ENCODE measurements around the gene CD28. TPM values are rescaled to one million over a fixed set of nuclear protein-coding genes. Genes with fewer than 3 reads are reported as not detected.

CD28 gene
- total RNA-seq, 1 donor from 2014 or later, result 4.0 TPM

GRCh38 chr2:203685789-203686420 lies 20.5 kb upstream of the CD28 start:
- no peak for DNase-seq (ENCODE audit: low spot score in 2 of 2)
- Histone ChIP-seq H3K36me3 (no peaks in the 10 kb centered on the region), H3K27me3 (no peaks in the 10 kb centered on the region), H3K27ac (peak overlapping the region; percentile 88 to 96), H3K9me3 (no peaks in the 10 kb centered on the region), H3K4me1 (peaks cover 18 to 70% of the 10 kb centered on the region in 2 donors), H3K4me3 (no peak overlapping the region)
- intact Hi-C loops (cut with DNase I), result loop anchor here (2.0 to 5.0 kb wide), 3 partner anchors 56 to 447 kb away; partner anchors contain the start of gene CYP20A1
- no peak for TF ChIP-seq CTCF (IDR thresholded peaks at IDR 0.05)

- intact Hi-C loops (cut with DNase I), result loop anchor here (5.0 kb wide), 1 partner anchor 55 kb away; no protein-coding TSS in a partner anchor
- Histone ChIP-seq H3K4me3 (no peak overlapping the region), H3K4me1 (peaks cover 13 to 64% of the 10 kb centered on the region in 2 donors), H3K9me3 (no peaks in the 10 kb centered on the region), H3K27me3 (no peaks in the 10 kb centered on the region), H3K27ac (peak overlapping the region in 1 of 2 donors; percentile 0), H3K36me3 (no peaks in the 10 kb centered on the region)
- no peak for DNase-seq (ENCODE audit: low spot score in 2 of 2)
- TF ChIP-seq CTCF (IDR thresholded peaks at IDR 0.05), result no peak
Measured at GRCh38 chr2:203687165-203687564, 19.3 kb upstream of the CD28 start.

DNA sequence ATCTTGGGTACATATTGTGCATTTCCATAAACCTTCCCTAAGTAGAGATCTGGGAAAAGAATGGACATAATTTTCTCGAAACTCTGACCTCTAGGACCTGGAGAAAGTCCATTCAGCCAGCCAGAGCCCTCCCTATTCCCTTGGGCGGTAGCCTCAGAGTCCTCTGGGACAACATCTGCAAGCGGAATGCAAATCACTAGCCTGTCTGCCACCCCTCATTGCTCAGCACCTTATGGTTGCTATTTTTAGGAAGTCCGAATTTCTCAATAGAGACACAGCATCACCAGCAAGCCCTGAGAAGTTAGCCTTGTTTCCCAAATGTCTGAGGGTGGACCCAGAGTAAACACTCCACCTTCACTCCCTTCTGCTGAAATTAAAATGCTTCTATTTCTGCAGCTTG lies 17.6 kb upstream of the CD28 start:
- H3K9me3 ChIP-seq, result no peaks in the 10 kb centered on the region
- DNase-seq (ENCODE audit: low spot score in 2 of 2), result peak in 1 of 2 donors; percentile 82
- TF ChIP-seq CTCF (IDR thresholded peaks at IDR 0.05), result no peak
- no peak overlapping the region for H3K4me3 ChIP-seq
- H3K4me1 ChIP-seq, result peaks cover 3 to 53% of the 10 kb centered on the region in 2 donors
- H3K36me3 ChIP-seq, result no peaks in the 10 kb centered on the region
- intact Hi-C loops (cut with DNase I), result loop anchor here (5.0 kb wide), 1 partner anchor 54 kb away; no protein-coding TSS in a partner anchor
- no peaks in the 10 kb centered on the region for H3K27me3 ChIP-seq
- H3K27ac ChIP-seq, result peak overlapping the region; percentile 48 to 60

DNA sequence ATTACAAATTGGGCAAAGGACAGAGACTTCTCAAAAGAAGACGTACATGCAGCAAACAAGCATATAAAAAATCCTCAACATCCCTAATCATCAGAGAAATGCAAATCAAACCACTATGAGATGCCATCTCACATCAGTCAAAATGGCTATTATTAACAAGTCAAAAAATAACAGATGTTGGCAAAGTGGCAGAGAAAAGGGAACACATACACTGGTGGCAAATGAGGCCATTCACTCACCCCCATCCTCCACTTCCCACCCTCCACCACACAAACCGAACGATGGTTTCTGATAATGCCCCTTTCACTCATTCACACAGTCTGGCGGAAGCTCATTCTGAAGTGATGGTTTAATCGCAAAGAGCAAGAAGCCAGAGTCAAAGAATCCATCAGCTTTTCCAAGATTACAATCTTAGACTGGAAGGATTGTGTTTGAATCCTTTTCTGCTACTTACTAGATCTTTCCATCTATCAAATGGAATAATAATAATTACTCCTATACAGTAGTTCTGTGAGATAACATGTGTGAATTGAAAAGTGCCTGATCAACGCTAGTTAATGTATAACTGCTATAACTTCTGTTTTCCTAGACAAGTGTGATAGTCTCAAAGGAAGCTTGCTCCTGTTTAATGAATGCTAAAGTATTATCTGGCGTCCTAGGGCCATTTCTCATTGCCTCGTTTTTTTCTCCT lies 16.9 kb upstream of the CD28 start:
- DNase-seq (ENCODE audit: low spot score in 2 of 2), result no peak
- Histone ChIP-seq H3K9me3 (no peaks in the 10 kb centered on the region), H3K27me3 (no peaks in the 10 kb centered on the region), H3K27ac (peak overlapping the region; percentile 36 to 48), H3K4me3 (no peak overlapping the region), H3K4me1 (peaks cover 3 to 45% of the 10 kb centered on the region in 2 donors), H3K36me3 (no peaks in the 10 kb centered on the region)
- intact Hi-C loops (cut with DNase I), result loop anchor here (5.0 kb wide), 1 partner anchor 53 kb away; no protein-coding TSS in a partner anchor
- no peak for TF ChIP-seq CTCF (IDR thresholded peaks at IDR 0.05)

DNA sequence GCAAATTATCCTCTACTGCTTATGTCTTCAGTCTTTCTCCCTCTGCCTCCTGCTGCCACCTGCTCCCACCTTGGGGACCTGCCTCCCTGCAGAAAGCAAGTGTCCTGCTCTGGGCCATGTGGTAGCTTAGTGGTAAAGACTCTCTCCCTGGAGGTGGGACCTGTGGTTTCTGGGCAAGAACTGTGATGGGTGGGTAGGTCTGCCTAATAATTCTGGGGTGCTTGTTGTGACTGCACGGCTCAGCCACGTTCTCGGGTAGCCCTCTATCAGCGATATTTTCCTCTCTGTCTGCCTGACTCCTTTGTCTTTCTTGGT lies 16.4 kb upstream of the CD28 start:
- H3K27ac ChIP-seq, result peak overlapping the region; percentile 28 to 36
- H3K27me3 ChIP-seq, result no peaks in the 10 kb centered on the region
- H3K4me3 ChIP-seq, result no peak overlapping the region
- H3K4me1 ChIP-seq, result peaks cover 3 to 40% of the 10 kb centered on the region in 2 donors
- no peak for DNase-seq (ENCODE audit: low spot score in 2 of 2)
- intact Hi-C loops (cut with DNase I), result no loop called here
- no peak for TF ChIP-seq CTCF (IDR thresholded peaks at IDR 0.05)
- H3K36me3 ChIP-seq, result no peaks in the 10 kb centered on the region
- no peaks in the 10 kb centered on the region for H3K9me3 ChIP-seq

All from ascending aorta (tissue), 2 donors.